GM19463 (cell line): ENCODE data around the gene KCNQ5.
"Not testable (repeated sequence)": the region's sequence is repeated elsewhere in the genome, so short reads cannot be mapped to it uniquely, and the experiment has no call there.

Experiments used
- ATAC-seq: cut with Tn5 transposase; IDR thresholded peaks from one replicate; pipeline ENCODE4 v1.9.1; 2021; ENCODE audit warnings: mild to moderate bottlenecking, moderate library complexity; ENCODE audit not compliant: unreplicated experiment

KCNQ5 gene

DNA sequence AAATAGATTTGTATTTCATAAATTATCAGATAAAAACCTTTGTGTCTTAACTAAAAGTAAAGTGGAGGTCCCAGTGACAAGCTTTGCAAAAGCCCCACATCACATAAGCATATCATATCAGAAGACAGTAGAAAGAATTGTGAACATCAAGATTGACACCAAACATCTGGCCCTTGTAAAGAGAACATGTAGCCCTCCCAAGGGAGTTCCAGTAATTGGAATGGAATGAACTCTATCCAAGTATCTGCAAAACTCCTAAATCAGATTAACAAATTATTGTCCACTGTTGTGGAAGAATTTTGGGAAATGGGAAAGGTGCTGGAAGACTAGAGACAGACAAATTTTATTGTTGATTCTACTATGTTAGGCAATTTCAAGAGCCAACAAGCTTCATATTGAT, 268.8 kb downstream of the KCNQ5 start:
- ATAC-seq, result no peak

DNA sequence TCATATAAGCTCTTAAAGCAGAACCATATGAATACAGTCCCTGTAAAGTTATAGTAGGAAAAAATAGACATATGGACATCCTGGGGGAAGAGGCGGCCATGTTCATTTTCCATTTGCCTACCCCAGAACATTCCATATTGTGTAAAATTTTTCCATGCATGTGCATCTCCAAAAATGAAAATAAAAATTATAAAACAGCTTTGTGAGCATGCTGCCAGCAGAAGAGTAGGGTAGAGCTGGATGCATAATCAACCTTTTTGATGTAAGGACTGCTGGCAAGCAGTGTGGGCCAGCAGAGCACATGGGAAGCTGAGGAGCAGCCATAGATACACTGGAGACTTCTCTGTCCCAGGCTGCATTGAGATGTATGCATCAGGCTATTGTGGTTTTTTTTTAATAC, 271.0 kb downstream of the KCNQ5 start:
- no peak for ATAC-seq

DNA sequence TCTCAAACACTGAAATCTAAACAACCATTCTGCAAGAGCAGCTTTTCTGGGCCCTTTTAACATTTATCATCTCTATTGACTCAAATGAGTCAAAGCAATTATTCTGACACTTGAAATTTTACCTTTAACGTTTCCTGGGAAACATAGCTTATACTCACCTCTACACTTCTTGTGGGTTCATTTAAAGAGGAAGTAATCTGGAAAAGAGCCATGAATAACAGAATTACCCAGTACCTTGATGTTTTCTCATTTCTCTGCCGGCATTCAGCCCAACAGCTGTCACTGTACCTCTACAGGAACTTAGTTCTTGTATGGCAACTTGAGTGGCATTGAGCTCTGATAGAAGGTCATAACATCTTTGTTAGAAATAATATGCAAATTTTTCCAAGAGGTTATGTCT, 272.2 kb downstream of the KCNQ5 start:
- ATAC-seq, result no peak

DNA sequence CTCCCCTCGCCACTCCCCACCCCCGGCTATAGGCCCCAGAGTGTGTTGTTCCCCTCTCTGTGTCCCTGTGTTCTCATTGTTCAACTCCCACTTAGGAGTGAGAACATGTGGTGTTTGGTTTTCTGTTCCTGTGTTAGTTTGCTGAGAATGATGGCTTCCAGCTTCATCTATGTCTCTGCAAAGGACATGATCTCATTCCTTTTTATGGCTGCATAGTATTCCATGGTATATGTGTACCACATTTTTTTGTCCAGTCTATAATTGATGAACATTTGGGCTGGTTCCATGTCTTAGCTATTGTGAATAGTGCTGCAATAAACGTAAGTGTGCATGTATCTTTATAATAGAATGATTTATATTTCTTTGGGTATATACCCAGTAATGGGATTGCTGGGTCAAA, 276.4 kb downstream of the KCNQ5 start:
- ATAC-seq, result not testable (repeated sequence)

DNA sequence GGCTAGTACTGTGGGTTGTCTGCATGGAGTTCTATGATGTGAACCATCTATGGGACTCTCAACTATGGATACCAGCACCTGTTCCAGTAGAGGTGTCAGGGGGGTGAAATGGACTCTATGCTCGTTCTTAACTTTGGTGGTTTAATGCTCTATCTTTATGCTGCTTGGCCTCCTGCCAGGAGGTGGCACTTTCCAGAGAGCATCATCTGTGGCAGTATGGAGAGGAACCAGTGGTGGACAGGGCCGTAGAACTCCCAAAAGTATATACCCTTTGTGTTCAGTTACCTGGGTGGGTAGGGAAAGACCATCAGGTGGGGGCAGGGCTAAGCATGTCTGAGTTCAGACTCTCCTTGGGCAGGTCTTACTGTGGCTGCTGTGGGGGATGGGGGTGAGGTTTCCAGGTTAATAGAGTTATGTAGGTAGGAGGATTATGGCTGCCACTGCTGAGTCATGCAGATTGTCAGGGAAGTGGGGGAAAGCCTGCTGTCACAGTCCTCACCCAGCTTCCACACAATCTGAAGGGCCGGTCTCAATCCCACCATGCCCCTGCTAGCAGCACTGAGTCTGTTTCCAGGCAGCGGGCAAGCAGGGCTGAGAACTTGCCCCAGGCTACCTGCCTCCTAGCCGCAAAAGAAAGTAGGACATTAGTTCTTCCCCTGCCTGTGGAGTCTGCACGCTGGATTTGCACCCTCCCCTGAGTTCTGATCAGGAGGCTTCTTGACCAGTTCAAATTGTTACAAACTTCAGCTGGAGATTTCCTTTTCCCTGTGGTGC, 284.0 kb downstream of the KCNQ5 start:
- no peak for ATAC-seq

DNA sequence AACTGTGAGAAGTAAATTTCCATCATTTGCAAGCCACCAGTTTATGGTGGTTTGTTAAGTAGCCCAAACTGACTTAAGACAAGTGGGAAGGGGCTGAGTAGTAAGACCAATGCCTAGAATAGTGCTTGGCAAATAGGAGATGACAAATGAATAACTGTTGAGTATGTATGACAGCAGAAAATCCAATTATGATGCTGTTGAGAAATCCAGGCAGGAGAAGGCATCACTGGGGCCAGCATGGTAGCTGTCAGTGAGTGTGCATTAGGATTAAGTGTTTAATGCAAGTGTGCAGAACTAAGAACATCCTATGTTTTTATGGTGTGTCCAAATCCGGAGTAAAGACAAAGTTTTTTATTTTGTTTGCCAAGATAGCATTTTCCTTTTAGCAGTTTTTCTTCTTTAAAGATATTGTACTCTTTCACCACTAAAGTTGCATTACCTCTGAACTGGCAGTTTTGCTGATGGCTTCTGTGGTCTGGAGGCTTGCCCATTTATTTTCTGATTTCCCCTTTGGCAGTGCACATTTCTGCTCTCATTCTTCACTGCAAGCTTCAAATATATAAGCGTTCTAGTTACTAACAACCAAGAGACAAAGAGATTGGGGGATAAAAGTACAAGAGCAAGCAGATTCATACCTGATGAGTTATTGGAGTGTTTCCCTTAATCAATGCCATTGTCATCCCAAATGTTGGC, 289.7 kb downstream of the KCNQ5 start:
- no peak for ATAC-seq

DNA sequence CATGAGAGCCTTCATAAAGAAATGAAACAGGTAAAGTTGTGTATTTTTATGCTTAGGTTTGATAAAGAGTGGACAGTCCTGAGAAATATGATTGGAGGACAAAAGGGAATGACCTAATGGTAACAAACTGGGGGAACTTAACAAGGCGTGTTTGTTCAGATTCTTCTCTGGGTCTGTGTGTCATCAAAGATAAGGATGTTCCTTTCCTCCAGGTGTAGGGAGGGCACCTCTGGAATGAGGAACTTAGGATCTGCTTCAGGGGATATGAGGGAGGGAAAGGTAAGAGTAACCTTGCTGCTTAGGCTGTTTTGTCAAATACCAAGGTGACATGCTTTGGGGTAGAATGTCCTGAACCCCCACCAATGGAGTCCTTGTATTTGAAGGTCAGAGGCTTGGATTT, 291.9 kb downstream of the KCNQ5 start:
- ATAC-seq, result no peak

DNA sequence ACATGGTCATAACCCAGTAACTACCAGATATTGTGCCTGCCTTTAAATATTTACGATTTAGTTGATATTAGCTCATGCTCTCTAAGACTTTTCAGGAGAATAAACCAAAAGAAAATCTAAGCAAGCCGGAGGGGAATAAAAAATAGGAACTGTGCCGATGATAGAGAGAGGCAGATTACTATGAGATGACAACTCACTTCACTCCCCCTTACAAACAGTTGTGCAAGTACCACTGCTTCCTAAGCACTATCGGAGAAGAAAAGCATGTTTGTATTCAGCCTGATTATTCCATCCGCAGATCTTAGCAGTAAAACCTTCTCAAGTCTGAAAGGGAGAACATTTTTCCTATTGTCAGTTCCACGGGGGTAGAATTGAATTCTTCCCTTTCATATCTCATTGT, 294.4 kb downstream of the KCNQ5 start:
- ATAC-seq, result no peak

DNA sequence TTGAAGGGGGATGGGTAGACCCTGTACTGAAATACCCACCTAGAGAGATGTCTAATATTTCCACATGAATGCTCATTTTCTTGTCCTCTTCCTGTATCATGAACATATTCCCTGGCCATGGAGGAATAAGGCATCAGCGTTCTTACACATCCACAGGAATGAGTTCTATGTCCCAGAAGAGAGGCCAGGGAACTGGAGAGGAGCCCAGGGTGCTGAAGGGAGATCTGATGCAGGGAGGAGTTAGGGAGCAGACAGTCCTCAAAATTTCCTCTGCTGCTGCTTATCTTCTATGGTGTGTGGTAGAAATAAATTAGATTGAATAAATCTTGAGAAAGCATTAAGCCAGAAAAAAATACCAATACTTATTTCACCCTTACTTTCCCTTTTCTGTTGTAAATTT, 295.0 kb downstream of the KCNQ5 start:
- ATAC-seq, result no peak

DNA sequence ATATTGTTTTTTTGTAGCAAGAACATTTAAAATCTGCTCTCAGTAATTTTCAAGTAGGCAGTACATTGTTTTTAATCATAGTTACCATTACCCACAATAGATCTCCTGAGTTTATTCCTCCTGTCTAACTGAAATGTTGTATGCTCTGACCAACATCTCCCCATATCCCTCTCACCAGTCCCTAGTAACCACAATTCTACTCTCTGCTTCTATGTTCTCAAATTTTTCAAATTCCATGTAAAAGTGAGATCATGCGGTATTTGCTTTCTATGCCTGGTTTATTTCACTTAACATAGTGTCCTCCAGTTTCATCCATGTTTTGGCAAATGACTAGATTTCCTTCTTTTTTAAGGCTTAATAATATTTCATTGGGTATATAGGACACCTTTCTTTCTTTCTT, 300.5 kb downstream of the KCNQ5 start:
- no peak for ATAC-seq

DNA sequence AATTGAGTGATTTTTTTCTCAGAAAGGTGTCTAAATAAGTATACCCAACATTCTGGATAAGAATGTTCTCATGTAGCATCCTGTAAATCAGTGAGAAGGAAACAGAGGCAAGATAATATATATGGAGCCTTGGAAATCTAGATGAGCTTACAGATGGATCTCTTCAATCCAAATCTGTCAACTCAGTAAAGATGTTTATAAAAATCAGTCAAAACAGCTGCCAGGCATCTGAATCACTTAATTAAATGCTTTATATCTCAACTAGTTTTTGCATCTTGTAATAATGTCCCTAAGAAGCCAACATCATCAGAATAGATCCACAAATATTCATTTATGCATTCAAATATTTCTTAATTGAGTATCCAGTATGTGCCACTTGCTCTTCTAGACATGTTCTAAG, 303.3 kb downstream of the KCNQ5 start:
- no peak for ATAC-seq

DNA sequence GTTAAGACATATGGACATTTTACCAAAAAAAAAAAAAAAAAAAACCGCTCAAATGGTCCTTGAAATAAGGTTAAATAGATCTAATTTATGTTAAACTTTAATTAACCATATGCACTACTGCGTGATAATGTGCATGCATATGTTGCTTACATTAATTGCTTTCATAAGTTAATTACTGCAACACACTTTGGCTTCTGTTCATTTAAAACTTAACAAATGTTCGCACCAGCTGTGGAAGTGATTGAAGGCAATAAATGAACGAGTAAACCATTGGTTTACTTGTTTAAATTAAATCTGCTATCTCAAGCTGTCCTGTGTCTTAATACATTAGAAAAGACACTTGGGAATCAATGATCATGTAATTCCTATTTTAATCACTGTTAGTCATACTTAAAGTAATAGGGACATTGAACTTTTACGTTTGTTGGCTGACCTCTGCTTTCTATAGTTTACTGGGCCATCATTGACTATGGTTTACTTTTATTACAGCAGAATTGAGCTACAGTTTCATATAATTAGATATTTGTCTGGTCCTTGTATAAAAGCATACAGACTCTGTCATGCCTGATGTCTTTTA, 308.8 kb downstream of the KCNQ5 start:
- ATAC-seq, result no peak

DNA sequence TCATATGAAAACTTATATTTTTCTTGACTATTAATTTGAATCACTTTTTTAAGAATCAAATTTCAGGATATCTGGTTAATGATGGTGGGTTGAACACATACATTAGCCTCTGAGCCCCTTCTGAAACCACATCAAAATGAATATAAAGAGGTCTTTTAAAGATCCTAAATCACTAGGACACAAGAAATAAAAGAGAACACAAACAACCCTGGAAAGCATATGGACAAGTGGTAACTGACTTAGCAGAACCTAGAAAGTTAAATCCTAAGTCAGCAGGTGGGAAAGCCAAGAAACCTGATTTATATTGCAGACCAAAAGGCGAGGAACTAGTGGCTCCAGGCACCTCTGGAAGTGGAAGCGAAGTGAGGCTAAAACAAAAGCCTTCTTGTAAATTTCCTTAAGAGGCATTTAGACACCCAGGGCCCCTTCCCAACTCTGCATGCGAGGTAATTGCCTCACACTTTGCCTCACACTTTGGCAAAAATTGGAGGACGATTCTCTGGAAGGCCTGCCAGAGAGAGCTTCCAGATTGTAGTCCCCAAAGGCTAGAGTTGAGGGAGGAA, 309.5 kb downstream of the KCNQ5 start:
- no peak for ATAC-seq

DNA sequence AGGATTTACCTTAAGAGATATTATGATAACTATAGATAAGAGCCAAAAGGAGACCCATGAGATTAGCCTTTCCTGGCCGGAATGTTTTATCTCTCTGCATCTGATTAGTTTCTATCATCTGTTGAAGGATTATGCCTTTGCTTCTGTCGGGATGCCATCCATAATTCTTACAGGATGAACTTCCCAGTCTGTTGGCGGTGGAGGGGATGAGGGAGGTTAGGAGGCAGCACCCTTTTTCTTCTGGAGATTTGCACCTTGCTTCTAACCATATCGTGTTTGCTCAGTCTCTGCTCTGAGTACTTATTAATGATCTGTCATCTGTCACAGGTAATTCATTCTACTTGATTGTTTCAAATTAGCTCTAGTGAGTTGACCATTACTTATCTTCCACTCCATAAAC, 311.4 kb downstream of the KCNQ5 start:
- ATAC-seq, result no peak

DNA sequence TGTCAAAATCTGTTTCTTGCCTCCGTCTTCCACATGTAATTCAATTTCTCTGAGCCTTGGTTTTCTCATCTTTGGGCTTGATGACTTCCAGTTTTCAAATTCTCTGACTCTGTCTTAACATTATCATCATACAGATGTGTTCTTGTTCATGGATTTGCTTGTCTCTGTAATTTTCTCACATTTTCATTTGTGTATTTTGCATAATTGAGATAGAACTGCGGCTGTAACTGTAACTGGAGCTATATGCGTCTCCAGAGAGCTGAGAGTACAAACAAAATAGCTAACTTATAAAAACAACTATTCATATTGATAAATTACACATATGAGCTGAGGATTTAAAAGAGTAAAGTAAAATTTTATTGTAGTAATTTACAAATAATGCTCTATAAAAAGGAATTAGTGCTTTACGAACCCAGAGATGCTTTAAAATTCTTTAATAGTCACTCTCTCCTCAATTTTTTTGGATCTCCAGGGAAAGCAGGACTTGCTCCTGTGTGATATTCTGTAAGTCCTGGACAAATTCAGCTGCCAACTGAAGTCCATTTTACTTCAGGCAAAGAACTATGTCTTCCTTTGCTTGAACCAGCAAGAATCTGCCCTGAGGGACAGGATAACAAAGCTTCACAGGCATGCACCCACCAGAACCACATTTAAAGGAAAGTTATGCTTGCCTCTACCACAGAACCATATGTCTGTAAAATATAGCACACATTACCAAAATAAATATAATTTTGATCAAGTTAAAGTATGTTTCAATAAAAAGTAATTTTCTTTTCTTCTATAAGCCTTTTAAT, 315.1 kb downstream of the KCNQ5 start:
- no peak for ATAC-seq

DNA sequence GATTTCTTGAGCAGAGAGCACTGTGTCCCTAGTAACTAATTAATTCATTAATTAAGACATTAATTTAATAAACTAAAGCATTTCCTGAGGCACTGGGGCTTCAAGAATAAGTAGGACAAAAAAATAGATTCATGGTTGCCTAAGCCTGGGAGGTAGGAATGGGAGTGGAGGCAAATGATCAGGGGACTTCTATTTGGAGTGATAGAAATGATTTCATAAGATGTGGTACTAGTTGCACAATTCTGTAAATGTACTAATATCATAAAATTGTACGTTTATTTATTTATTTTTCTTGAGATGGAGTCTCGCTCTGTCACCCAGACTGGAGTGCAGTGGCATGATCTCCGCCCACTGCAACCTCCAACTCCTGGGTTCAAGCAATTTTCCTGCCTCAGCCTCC, 316.2 kb downstream of the KCNQ5 start:
- ATAC-seq, result no peak

DNA sequence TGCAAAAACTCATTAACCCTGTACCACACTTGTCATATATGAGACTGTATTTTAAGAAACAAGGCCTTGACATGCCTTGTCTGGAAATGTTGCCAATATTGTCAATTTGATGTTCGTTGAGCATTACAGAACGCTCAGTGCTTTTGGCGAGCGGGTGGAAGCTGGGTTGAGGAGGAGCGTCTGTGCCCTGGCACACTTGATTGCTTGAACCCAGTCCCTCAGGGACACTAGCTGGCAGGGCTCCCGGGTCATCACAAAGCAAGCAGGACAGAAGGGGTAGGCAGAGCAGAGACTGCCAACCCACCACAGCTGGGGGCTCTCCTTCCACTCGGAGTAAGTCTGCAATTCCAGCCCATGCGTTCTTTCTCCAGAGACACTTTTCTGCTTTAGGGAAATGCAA, 317.1 kb downstream of the KCNQ5 start:
- no peak for ATAC-seq

DNA sequence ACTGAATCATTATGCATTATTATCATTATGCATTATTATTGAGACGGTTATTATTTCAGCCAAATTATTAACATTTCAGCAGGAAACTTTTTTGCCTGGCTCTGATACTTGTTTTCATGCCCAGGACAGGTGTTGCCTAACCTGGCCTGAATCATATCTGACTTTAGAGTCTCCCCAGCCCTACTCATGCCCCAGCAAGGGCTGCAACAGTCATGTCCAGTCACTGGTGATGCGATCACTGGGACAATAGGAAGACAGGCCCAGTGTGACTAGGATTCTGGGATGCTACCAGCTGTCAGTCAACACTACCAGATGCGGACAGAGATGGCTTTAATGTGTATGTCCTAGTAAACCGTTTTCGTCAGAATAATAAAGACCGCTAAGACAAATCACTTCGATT, 318.4 kb downstream of the KCNQ5 start:
- no peak for ATAC-seq

DNA sequence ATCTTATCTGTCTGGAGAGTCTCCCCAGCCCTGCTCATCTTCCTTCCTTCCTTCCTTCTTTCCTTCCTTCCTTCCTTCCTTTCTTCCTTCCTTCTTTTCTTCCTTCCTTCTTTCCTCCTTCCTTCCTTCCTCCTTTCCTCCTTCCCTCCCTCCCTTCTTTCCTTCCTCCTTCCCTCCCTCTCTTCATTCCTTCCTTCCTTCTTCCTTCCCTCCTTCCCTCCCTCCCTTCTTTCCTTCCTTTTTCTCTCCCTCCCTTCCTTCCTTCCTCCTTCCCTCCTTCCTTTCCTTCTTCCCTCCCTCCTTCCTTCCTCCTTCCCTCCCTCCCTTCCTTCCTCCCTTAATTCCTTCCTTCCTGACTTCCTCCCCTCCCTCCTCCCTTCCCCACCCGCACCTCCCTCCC, 319.4 kb downstream of the KCNQ5 start:
- no peak for ATAC-seq

DNA sequence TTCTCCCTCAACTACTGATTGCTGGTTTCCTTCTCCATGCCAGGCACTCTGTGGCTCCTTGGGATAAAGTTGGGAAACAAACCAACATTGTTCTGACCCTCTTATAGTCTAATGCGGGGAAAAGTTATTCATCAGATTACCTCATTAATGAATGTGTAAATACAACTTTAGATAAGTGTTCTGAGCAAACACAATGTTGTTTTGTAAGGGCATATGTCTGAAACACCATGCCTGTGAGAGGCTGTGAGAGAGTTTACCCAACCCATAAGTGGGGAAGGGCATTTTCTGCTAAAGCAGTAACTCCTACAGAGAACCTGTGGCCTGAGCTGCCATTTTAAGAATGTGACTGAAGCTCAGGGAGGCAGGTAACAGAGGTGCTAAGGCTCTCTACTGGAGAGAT, 319.9 kb downstream of the KCNQ5 start:
- no peak for ATAC-seq

DNA sequence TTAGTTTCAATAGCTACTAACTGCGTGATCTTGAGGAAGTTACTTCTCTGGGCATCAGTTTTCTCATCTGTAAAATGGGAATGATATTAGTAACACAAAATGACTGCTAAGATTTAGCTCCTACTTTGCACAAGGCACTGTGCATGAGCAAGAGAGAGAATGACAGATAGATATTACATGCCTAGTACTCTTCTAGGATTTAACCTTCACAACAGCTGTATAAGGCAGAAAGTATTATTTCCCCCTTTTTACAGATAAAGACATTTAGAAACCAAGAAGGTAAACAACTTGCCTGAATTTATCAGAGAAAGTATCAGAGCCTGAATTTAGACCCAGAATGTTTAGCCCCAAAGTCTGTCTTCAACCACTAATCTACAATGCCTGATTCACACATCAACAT, 321.8 kb downstream of the KCNQ5 start:
- no peak for ATAC-seq
